Osteocyte (in vitro differentiated cells): ENCODE measurements around the gene DNAJC30. TPM values are rescaled to one million over a fixed set of nuclear protein-coding genes. Genes with fewer than 3 reads are reported as not detected.
A peak's percentile ranks its signal among the peaks of the same experiment; 100 is the strongest.

ENCODE experiments used
- DNase-seq: peaks from one replicate; pipeline ENCODE4 v3.0.0; 2021; ENCODE audit warnings: mixed read lengths; ENCODE audit not compliant: unreplicated experiment; ENCODE audit errors: extremely low spot score
- H3K27ac Mint-ChIP-seq: one replicate; pipeline ENCODE4 v1.8.0; 2021; ENCODE audit warnings: mild to moderate bottlenecking, mixed read lengths; ENCODE audit not compliant: unreplicated experiment
- H3K27me3 Mint-ChIP-seq: one replicate; pipeline ENCODE4 v1.8.0; 2021; ENCODE audit warnings: mixed read lengths; ENCODE audit not compliant: unreplicated experiment
- H3K36me3 Mint-ChIP-seq: one replicate; pipeline ENCODE4 v1.8.0; 2021; ENCODE audit warnings: mixed read lengths; ENCODE audit not compliant: unreplicated experiment
- H3K4me1 Mint-ChIP-seq: one replicate; pipeline ENCODE4 v1.8.0; 2021; ENCODE audit warnings: mixed read lengths; ENCODE audit not compliant: unreplicated experiment
- H3K4me3 Mint-ChIP-seq: one replicate; pipeline ENCODE4 v1.8.0; 2021; ENCODE audit warnings: mild to moderate bottlenecking, moderate library complexity, mixed read lengths; ENCODE audit not compliant: unreplicated experiment
- H3K9me3 Mint-ChIP-seq: one replicate; pipeline ENCODE4 v1.8.0; 2021; ENCODE audit warnings: mixed read lengths; ENCODE audit not compliant: unreplicated experiment
- long read RNA-seq: library from polyadenylated mRNA; unstranded; transcript quantifications from one replicate; pipeline ENCODE4 v2.0.0, GENCODE V29; 2021
- total RNA-seq: library from RNA; stranded (reverse); gene quantifications from 2 replicates; pipeline ENCODE4 v1.2.1, GENCODE V29; 2021
- TF ChIP-seq, protein P1 (sequence below): fragments of 200-600 bp; sonication (generic); IDR thresholded peaks from 2 replicates; pipeline ENCODE4 v1.5.0; 2021; ENCODE audit warnings: antibody characterized with exemption, mild to moderate bottlenecking, moderate library complexity

The DNAJC30 gene
- total RNA-seq = 13.8 and 14.5 TPM in 2 replicates
- long read RNA-seq, transcript DNAJC30-201 (1 exons, 2,485 nt) = major isoform, 22 of 22 reads
- long read RNA-seq, partial matches to known transcripts = 0 of 22 reads
- long read RNA-seq, other reads (novel, unspliced or antisense) = 0 of 22 reads

DNA sequence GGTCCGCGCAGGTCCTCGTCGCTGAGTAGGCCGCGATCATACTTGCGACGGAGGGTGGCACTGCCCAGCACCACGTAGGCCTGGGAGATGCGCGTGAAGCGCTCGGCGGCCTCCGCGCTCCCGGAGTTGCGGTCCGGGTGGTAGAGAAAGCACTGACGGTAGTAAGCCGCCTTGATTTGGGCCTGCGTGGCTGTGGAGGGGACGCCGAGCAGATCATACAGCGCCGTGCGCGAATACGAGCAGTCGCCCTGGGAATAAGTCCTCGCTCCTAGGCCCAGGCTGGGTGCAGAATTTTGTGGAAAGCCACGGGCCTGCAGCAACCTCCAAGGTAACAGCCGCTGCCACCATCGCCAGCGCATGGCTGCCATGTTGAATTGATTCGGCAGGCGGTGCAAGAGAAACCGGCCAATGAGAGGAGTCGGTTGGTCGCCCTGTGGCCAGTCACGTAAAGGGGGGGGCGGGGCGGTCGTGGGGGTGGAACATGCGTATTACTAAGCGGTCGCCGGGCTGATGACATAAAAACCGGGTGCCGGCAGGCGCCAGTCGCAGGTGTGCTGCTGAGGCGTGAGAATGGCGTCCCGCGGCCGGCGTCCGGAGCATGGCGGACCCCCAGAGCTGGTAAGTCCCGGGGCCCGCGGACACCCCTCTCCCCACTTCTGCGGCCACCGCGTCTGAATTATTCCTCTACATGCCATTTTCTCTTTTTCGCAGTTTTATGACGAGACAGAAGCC is at the start of gene DNAJC30, which contains the start of gene BUD23:
TSS of gene DNAJC30 (minus strand) at position 398 of the 732 bp plus-strand sequence. CDS start at position 368, 30 bp downstream.
TSS of gene BUD23 (plus strand) at position 542 of the 732 bp plus-strand sequence. CDS start at position 571, 29 bp downstream.
- H3K9me3 Mint-ChIP-seq = no peaks in the 10 kb centered on the region
- peak within 1 kb of the TSS; percentile 95 for H3K4me3 Mint-ChIP-seq
- peak within 1 kb of the TSS; percentile 95 for H3K27ac Mint-ChIP-seq
- TF ChIP-seq, protein P1, sequence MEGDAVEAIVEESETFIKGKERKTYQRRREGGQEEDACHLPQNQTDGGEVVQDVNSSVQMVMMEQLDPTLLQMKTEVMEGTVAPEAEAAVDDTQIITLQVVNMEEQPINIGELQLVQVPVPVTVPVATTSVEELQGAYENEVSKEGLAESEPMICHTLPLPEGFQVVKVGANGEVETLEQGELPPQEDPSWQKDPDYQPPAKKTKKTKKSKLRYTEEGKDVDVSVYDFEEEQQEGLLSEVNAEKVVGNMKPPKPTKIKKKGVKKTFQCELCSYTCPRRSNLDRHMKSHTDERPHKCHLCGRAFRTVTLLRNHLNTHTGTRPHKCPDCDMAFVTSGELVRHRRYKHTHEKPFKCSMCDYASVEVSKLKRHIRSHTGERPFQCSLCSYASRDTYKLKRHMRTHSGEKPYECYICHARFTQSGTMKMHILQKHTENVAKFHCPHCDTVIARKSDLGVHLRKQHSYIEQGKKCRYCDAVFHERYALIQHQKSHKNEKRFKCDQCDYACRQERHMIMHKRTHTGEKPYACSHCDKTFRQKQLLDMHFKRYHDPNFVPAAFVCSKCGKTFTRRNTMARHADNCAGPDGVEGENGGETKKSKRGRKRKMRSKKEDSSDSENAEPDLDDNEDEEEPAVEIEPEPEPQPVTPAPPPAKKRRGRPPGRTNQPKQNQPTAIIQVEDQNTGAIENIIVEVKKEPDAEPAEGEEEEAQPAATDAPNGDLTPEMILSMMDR = no peak
- H3K36me3 Mint-ChIP-seq = peaks cover 6% of the 10 kb centered on the region
- H3K4me1 Mint-ChIP-seq = peaks cover 33% of the 10 kb centered on the region
- DNase-seq = peak; percentile 97
- H3K27me3 Mint-ChIP-seq = no peaks in the 10 kb centered on the region

DNA sequence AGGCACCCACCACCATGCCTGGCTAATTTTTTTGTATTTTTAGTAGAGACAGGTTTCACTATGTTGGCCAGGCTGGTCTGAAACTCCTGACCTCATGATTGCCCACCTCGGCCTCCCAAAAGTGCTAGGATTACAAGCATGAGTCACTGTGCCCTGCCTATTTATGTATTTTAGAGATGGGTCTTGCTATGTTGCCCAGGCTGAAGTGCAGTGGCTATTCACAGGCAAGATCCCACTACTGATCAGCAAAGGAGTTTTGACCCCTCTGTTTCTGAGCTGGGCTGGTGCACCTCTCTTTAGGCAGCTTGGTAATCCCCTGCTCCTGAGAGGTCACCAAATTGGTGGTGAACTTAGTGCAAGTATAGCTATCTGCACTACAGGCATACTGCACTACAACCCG is 49.1 kb upstream of the DNAJC30 start:
- Mint-ChIP-seq H3K9me3 (no peaks in the 10 kb centered on the region), H3K36me3 (peaks cover 3% of the 10 kb centered on the region), H3K27me3 (peaks cover 2% of the 10 kb centered on the region), H3K27ac (no peak overlapping the region), H3K4me1 (peaks cover 10% of the 10 kb centered on the region), H3K4me3 (no peak overlapping the region)
- DNase-seq = no peak
- TF ChIP-seq, protein P1 = no peak

DNA sequence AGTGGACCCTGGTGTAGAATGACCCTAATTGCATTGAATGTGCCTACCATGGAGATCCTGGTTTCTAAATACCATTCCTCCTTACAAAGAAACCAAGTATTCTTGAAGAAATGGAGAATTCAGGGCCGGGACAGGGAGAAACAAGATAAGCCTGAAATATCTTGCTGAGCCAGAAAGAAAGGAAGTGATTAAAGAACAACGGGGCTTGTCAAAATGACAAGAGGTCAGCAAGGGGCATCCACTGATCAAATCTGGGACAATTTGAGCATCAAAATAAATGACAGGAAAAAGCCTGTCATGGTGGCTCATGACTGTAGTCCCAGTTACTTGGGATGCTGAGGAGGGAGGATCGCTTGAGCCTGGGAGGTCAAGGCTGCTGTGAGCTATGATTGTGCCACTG is 47.2 kb upstream of the DNAJC30 start:
- no peak overlapping the region for H3K4me3 Mint-ChIP-seq
- peaks cover 8% of the 10 kb centered on the region for H3K4me1 Mint-ChIP-seq
- H3K9me3 Mint-ChIP-seq = no peaks in the 10 kb centered on the region
- H3K27ac Mint-ChIP-seq = no peak overlapping the region
- no peaks in the 10 kb centered on the region for H3K36me3 Mint-ChIP-seq
- DNase-seq = no peak
- TF ChIP-seq, protein P1 = no peak
- peaks cover 2% of the 10 kb centered on the region for H3K27me3 Mint-ChIP-seq

DNA sequence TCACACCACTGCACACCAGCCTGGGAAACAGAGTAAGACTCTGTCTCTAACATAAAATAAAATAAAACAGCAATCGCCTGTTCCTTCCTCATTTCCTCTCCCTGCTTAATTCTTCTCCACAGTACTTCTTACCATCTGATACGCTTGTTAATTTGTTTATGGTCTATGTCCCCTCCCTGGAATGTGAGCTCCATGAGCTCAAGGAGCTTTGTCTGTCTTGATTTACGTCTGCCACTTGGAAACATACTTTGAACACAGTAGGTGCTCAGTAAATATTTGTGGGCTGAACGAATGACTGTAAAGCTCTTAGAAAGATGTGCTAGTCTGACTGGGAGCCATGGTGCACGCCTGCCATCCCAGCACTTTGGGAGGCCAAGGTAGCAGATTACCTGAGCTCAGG is 45.3 kb upstream of the DNAJC30 start:
- peaks cover 2% of the 10 kb centered on the region for H3K27me3 Mint-ChIP-seq
- TF ChIP-seq, protein P1 = no peak
- H3K9me3 Mint-ChIP-seq = no peaks in the 10 kb centered on the region
- H3K4me3 Mint-ChIP-seq = no peak overlapping the region
- no peaks in the 10 kb centered on the region for H3K36me3 Mint-ChIP-seq
- H3K27ac Mint-ChIP-seq = no peak overlapping the region
- DNase-seq = no peak
- H3K4me1 Mint-ChIP-seq = no peaks in the 10 kb centered on the region

DNA sequence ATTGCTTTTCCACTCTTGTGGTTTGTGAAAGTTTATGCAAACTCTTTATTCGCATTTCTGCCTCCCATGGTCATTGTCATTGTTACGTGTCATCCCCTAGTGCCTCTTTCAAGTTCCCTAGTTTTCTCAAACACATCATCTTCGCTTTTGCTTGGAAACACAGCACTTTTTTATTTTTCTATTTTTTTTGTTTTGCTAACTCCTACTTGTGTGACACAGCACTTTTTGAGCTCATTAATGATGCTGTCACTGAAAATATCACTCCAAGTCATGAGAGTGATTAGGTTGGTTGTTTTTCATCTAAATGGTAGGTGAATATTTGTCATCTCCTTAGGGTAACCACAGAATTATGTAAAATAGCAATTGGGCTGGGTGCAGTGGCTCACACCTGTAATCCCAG is 44.7 kb upstream of the DNAJC30 start:
- no peak overlapping the region for H3K27ac Mint-ChIP-seq
- peaks cover 2% of the 10 kb centered on the region for H3K27me3 Mint-ChIP-seq
- DNase-seq = no peak
- H3K9me3 Mint-ChIP-seq = no peaks in the 10 kb centered on the region
- no peak overlapping the region for H3K4me3 Mint-ChIP-seq
- TF ChIP-seq, protein P1 = no peak
- H3K36me3 Mint-ChIP-seq = no peaks in the 10 kb centered on the region
- H3K4me1 Mint-ChIP-seq = no peaks in the 10 kb centered on the region
